WERI-Rb-1 (cell line): ENCODE data around the gene ARHGAP21.
"Not testable (repeated sequence)": the region's sequence is repeated elsewhere in the genome, so short reads cannot be mapped to it uniquely, and the experiment has no call there.

Experiments
- DNase-seq: peaks from one replicate; pipeline ENCODE4 v3.0.0-alpha.2; 2020
- H3K27ac ChIP-seq: fragments of 250-450 bp; sonication (Bioruptor Pico); 2 replicates; pipeline ENCODE4 v1.5.1; 2020; ENCODE audit warnings: mild to moderate bottlenecking, moderate library complexity
- H3K27me3 ChIP-seq: fragments of 250-450 bp; sonication (Bioruptor Pico); 2 replicates; pipeline ENCODE4 v1.5.1; 2021; ENCODE audit warnings: mild to moderate bottlenecking, low read depth, moderate library complexity; ENCODE audit not compliant: insufficient read depth, severe bottlenecking
- H3K36me3 ChIP-seq: fragments of 250-450 bp; sonication (Bioruptor Pico); 2 replicates; pipeline ENCODE4 v1.5.1; 2020; ENCODE audit warnings: mild to moderate bottlenecking, moderate library complexity
- H3K4me3 ChIP-seq: 2 replicates; pipeline ENCODE4 v1.5.1; 2011; ENCODE audit warnings: low read depth, mild to moderate bottlenecking, control low read depth, low read length
- H3K9me3 ChIP-seq: fragments of 250-450 bp; sonication (Bioruptor Pico); 2 replicates; pipeline ENCODE4 v1.5.1; 2021; ENCODE audit warnings: mild to moderate bottlenecking, moderate library complexity; ENCODE audit not compliant: severe bottlenecking
- CTCF ChIP-seq: IDR thresholded peaks from 2 replicates; pipeline ENCODE4 v1.5.1; 2011; ENCODE audit warnings: low read depth, mild to moderate bottlenecking, control low read depth, inconsistent platforms, low read length

ARHGAP21 gene

DNA sequence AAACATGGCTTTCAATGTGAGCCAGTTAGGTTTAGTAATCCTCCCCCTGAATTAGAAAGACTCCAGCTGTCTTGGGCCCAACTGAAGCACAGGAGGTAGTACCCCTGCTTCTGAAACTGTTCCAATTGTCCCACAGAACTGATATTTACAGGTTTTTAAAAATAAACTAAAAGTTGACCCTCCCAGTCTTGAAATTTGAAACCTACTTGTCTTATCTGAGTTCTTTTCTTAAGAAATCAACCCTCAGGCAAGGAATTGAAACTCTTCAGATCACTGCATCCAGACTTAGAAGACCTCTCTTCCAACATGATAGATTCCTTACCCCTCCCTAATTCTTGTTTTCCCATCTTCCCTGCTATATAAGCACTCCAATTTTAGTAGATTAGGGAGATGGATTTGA lies 13.3 kb upstream of the ARHGAP21 start:
- H3K9me3 ChIP-seq = no peaks in the 10 kb centered on the region
- no peak for DNase-seq
- H3K4me3 ChIP-seq = no peak overlapping the region
- no peak overlapping the region for H3K27ac ChIP-seq
- TF ChIP-seq CTCF = no peak
- no peaks in the 10 kb centered on the region for H3K27me3 ChIP-seq
- H3K36me3 ChIP-seq = no peaks in the 10 kb centered on the region

GRCh38 chr10:24731942-24732341 lies 8.3 kb upstream of the ARHGAP21 start:
- H3K4me3 ChIP-seq = no peak overlapping the region
- no peak overlapping the region for H3K27ac ChIP-seq
- H3K9me3 ChIP-seq = no peaks in the 10 kb centered on the region
- DNase-seq = no peak
- H3K27me3 ChIP-seq = no peaks in the 10 kb centered on the region
- H3K36me3 ChIP-seq = no peaks in the 10 kb centered on the region
- no peak for TF ChIP-seq CTCF

DNA sequence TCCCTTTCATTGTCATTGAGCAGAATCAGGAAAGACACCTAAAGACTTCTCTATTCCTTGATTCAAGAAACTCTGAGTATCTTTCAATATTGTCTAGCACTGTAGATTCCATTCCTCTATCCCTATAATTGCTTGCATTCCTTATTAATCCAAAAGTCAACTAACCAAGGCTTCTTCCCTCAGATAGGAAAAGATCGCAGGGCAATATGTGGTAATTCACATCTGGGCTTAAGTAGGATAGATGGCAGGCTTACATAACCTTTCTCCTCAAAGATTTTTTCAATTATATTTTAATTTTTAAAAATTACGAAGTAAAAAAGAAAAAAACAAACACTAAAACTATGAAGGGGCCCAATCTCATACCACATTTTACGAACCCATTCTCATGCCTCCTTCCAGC lies 7.1 kb upstream of the ARHGAP21 start:
- no peaks in the 10 kb centered on the region for H3K36me3 ChIP-seq
- no peaks in the 10 kb centered on the region for H3K27me3 ChIP-seq

GRCh38 chr10:24727786-24728185 lies 4.1 kb upstream of the ARHGAP21 start:
- H3K9me3 ChIP-seq = no peaks in the 10 kb centered on the region
- no peak overlapping the region for H3K27ac ChIP-seq
- DNase-seq = no peak
- no peaks in the 10 kb centered on the region for H3K36me3 ChIP-seq
- no peak overlapping the region for H3K4me3 ChIP-seq
- TF ChIP-seq CTCF = no peak
- no peaks in the 10 kb centered on the region for H3K27me3 ChIP-seq

More for the DNA sequence above, 7.1 kb upstream of the ARHGAP21 start:
- H3K27ac ChIP-seq = no peak overlapping the region
- no peak for DNase-seq
- H3K4me3 ChIP-seq = no peak overlapping the region
- H3K9me3 ChIP-seq = no peaks in the 10 kb centered on the region
- TF ChIP-seq CTCF = no peak

DNA sequence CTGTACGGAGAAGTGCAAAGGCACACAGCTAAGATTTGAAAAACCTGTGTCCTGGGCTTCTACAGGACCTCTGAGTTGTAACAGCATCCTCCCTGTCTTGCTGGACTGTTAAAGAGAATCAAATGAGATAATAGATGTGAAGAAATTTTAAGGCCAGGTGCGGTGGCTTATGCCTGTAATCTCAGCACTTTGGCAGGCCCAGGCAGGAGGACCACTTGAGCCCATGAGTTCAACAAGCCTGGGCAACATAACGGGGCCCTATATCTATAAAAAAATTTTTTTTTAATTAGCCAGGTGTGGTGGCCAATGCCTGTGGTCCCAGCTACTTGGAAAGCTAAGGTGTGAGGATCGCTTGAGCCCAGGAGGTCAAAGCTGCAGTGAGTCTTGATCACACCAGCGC lies 2.9 kb upstream of the ARHGAP21 start:
- TF ChIP-seq CTCF = no peak
- Histone ChIP-seq H3K36me3 (no peaks in the 10 kb centered on the region), H3K9me3 (no peaks in the 10 kb centered on the region), H3K27ac (no peak overlapping the region), H3K4me3 (no peak overlapping the region), H3K27me3 (no peaks in the 10 kb centered on the region)
- DNase-seq = no peak

- not testable (repeated sequence) for H3K27ac ChIP-seq, H3K36me3 ChIP-seq, H3K9me3 ChIP-seq, DNase-seq, H3K27me3 ChIP-seq, H3K4me3 ChIP-seq
Measured at GRCh38 chr10:24726029-24726428, 2.3 kb upstream of the ARHGAP21 start.
